Smooth muscle cell (in vitro differentiated cells): ENCODE measurements around the gene TNS3. TPM values are rescaled to one million over a fixed set of nuclear protein-coding genes. Genes with fewer than 3 reads are reported as not detected.
"Not testable (repeated sequence)": the region's sequence is repeated elsewhere in the genome, so short reads cannot be mapped to it uniquely, and the experiment has no call there.

Experiments
- DNase-seq: peaks from one replicate; lab custom pipeline; 2025; ENCODE audit not compliant: unreplicated experiment; lab: John Stamatoyannopoulos, UW
- H2AFZ ChIP-seq: fragments of 200-600 bp; sonication (generic); 2 replicates; pipeline ENCODE4 v1.6.0; 2016; ENCODE audit warnings: antibody characterized with exemption, low read depth, mild to moderate bottlenecking
- H3F3A ChIP-seq: fragments of 200-600 bp; sonication (generic); 2 replicates; pipeline ENCODE4 v1.6.0; 2017; ENCODE audit warnings: antibody characterized with exemption, low read depth
- H3K27ac ChIP-seq: fragments of 200-600 bp; sonication (generic); 2 replicates; pipeline ENCODE4 v1.5.1; 2016; ENCODE audit warnings: low read depth, mild to moderate bottlenecking
- H3K27me3 ChIP-seq: fragments of 200-600 bp; sonication (generic); 2 replicates; pipeline ENCODE4 v1.6.1; 2016; ENCODE audit warnings: low read depth, mild to moderate bottlenecking
- H3K36me3 ChIP-seq: fragments of 200-600 bp; sonication (generic); 2 replicates; pipeline ENCODE4 v1.5.1; 2016; ENCODE audit warnings: low read depth
- H3K4me1 ChIP-seq: fragments of 200-600 bp; sonication (generic); 2 replicates; pipeline ENCODE4 v1.5.1; 2016; ENCODE audit warnings: low read depth
- H3K4me2 ChIP-seq: fragments of 200-600 bp; sonication (generic); 2 replicates; pipeline ENCODE4 v1.6.0; 2016; ENCODE audit warnings: mild to moderate bottlenecking
- H3K4me3 ChIP-seq: fragments of 200-600 bp; sonication (generic); 2 replicates; pipeline ENCODE4 v1.5.1; 2016; ENCODE audit warnings: mild to moderate bottlenecking
- H3K79me2 ChIP-seq: fragments of 200-600 bp; sonication (generic); 2 replicates; pipeline ENCODE4 v1.6.0; 2016; ENCODE audit warnings: low read depth, mild to moderate bottlenecking
- H3K9ac ChIP-seq: fragments of 200-600 bp; sonication (generic); 2 replicates; pipeline ENCODE4 v1.6.0; 2016; ENCODE audit warnings: low read depth
- H3K9me3 ChIP-seq: fragments of 200-600 bp; sonication (generic); replicated peaks from 2 replicates; pipeline ENCODE4 v1.5.1; 2016; ENCODE audit warnings: low read depth
- H4K20me1 ChIP-seq: fragments of 200-600 bp; sonication (generic); 2 replicates; pipeline ENCODE4 v1.6.0; 2016; ENCODE audit warnings: low read depth
- CTCF ChIP-seq: fragments of 200-600 bp; sonication (generic); IDR thresholded peaks from 2 replicates; pipeline ENCODE4 v1.5.1; 2017; ENCODE audit warnings: borderline replicate concordance, mild to moderate bottlenecking, antibody characterized with exemption; ENCODE audit not compliant: insufficient read depth, poor library complexity, severe bottlenecking
- WGBS: methylation state at CpG from one replicate; pipeline ENCODE4 v1.1.7; 2016; ENCODE audit warnings: low lambda C conversion rate; 5-methylcytosine and 5-hydroxymethylcytosine counted together
- polyA plus RNA-seq: library from polyadenylated mRNA; unstranded; fragments of >200 nt; fragmentation: Nextera tagmentation; extraction: Ambion mirVana; gene quantifications from 2 replicates; pipeline ENCODE4 v1.2.1, GENCODE V29; 2016
- total RNA-seq: library from RNA; depleted of rRNA; stranded (reverse); fragments of >200 nt; gene quantifications from 2 replicates; pipeline ENCODE4 v1.2.3, GENCODE V29; 2014

Gene TNS3
- total and polyA plus RNA-seq, 2 experiments from 2014 or later: 32.6 to 50.5 TPM

- H2AFZ ChIP-seq: no peak overlapping the region
- 97% methylated on average over 4 of the region's 4 CpGs for WGBS
- no peak for DNase-seq
- H3K79me2 ChIP-seq: peaks cover 59% of the 10 kb centered on the region
- no peak overlapping the region for H3K4me3 ChIP-seq
- H4K20me1 ChIP-seq: peaks cover 15% of the 10 kb centered on the region
- peaks cover 18% of the 10 kb centered on the region for H3K4me1 ChIP-seq
- H3K36me3 ChIP-seq: no peaks in the 10 kb centered on the region
- no peaks in the 10 kb centered on the region for H3K9me3 ChIP-seq
- H3K27me3 ChIP-seq: no peaks in the 10 kb centered on the region
- no peak for TF ChIP-seq CTCF
- H3F3A ChIP-seq: peaks cover 19% of the 10 kb centered on the region
- H3K9ac ChIP-seq: no peak overlapping the region
- H3K4me2 ChIP-seq: no peak overlapping the region
- H3K27ac ChIP-seq: no peak overlapping the region
Measured at GRCh38 chr7:47543056-47543455, 38.9 kb downstream of the TNS3 start.

GRCh38 chr7:47542051-47542450 is 39.9 kb downstream of the TNS3 start:
- Histone ChIP-seq H3K9ac (no peak overlapping the region), H3K79me2 (peaks cover 66% of the 10 kb centered on the region), H2AFZ (no peak overlapping the region), H3K36me3 (no peaks in the 10 kb centered on the region), H4K20me1 (peaks cover 5% of the 10 kb centered on the region), H3K9me3 (no peaks in the 10 kb centered on the region), H3K27ac (no peak overlapping the region), H3K4me2 (no peak overlapping the region), H3K4me1 (peaks cover 26% of the 10 kb centered on the region), H3K27me3 (no peaks in the 10 kb centered on the region), H3K4me3 (no peak overlapping the region), H3F3A (peaks cover 19% of the 10 kb centered on the region)
- 91% methylated on average over 3 of the region's 3 CpGs for WGBS
- no peak for DNase-seq
- TF ChIP-seq CTCF: no peak

- WGBS: 51% methylated on average over 9 of the region's 9 CpGs
- H4K20me1 ChIP-seq, DNase-seq: not testable (repeated sequence)
Measured at GRCh38 chr7:47541485-47541884, 40.4 kb downstream of the TNS3 start.

GRCh38 chr7:47540387-47541350 is 41.2 kb downstream of the TNS3 start:
- Histone ChIP-seq H3K4me3 (no peak overlapping the region), H3K9me3 (no peaks in the 10 kb centered on the region), H4K20me1 (peaks cover 10% of the 10 kb centered on the region), H3K27me3 (no peaks in the 10 kb centered on the region), H3F3A (peaks cover 30% of the 10 kb centered on the region), H3K79me2 (peaks cover 62% of the 10 kb centered on the region), H3K4me1 (peaks cover 37% of the 10 kb centered on the region), H3K4me2 (peak overlapping the region; percentile 44), H3K27ac (peak overlapping the region; percentile 95), H3K36me3 (no peaks in the 10 kb centered on the region), H3K9ac (peak overlapping the region; percentile 86), H2AFZ (no peak overlapping the region)
- DNase-seq: no peak
- no peak for TF ChIP-seq CTCF
- WGBS: 71% methylated on average over 22 of the region's 22 CpGs

More at GRCh38 chr7:47541485-47541884, 40.4 kb downstream of the TNS3 start:
- peaks cover 29% of the 10 kb centered on the region for H3K4me1 ChIP-seq
- not testable (repeated sequence) for H3K4me2 ChIP-seq, H2AFZ ChIP-seq, H3K27ac ChIP-seq, H3K36me3 ChIP-seq, H3K9ac ChIP-seq, H3K27me3 ChIP-seq, H3K4me3 ChIP-seq, H3K9me3 ChIP-seq
- H3K79me2 ChIP-seq: peaks cover 63% of the 10 kb centered on the region
- peaks cover 23% of the 10 kb centered on the region for H3F3A ChIP-seq
